HG02970 (cell line): ENCODE results near the gene SH3TC2.

Experiments used
- ATAC-seq: cut with Tn5 transposase; IDR thresholded peaks from one replicate; pipeline ENCODE4 v1.9.1; 2021; ENCODE audit warnings: mild to moderate bottlenecking, moderate library complexity, moderate number of reproducible peaks; ENCODE audit not compliant: unreplicated experiment, low FRiP score

Gene SH3TC2

DNA sequence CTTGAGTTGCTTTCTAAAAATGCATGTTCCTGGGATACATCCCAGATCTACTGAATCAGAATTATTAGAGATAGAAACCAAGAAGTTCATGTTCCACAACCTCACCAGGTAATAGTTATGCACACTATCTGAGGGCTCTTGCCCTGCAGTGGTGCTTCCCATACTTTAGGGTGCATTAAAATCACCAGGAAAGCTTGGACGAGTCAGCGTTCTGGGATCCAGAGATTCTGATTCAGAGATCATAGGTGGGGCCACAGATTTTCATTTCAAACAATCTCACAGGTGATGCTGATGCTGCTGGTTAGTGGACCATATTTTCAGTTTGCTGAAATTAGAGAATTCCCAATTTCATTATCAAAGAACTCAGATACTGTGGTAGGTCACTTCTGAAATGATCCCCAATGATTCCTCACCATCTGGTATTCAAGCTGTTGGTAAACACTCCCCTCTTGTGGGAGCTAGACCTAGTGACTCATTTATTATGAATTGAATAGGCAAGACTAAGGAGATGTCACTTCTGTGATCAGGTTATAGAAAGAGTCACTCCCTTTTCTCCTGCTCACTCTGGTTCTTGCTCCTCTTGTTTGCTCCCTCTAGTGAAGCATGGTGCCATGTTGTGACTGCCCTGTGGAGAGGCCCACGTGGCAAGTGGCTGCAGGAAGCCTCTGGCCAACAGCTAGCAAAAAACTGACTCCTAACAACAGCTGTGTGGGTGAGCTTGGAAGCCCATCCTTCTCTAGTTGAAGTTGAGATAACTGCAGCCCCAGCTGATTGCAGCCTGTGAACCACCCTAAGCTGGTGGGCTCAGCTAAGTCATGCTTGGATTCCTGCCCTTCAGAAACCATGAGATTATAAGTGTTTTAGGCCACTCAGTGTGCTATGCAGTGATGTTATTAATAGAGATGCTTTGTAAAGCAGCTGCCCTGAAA, 59.8 kb downstream of the SH3TC2 start:
- no peak for ATAC-seq

DNA sequence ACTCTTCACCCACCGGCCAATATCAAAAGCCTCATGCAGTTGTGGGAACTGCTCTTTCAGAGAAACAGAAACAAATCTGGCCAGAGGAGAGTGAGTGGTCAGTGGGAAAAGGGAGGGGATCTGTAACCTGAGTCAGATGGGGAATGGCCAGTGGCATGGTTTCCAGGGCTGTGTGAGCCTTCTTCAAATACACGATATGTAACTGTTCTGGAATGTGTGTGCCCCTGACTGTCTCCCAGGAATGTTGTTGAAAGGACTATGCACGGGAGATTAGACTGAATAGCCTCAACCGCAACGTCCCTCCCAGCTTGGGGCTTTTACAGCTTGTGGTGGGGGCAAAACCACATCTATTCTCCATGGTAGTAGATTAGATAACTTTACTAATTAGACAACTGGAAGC, 60.8 kb downstream of the SH3TC2 start:
- ATAC-seq, result no peak

DNA sequence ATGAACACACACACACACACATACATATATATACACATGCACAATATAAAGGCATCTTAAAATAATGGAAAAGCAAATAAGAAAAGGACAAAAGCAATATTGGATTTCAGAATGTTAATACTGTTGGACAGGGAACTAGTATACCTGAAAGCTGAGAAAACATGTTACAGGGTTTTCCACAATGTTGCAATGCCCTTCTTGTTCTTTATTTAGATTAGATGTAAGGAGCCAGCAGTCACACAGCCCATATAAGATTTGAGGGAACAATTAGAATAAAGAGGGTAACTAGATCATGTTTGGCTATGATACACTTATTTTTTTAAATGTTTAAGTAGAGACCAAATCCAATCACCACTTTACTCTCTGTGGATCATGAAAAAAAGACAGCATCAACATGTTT, 61.7 kb downstream of the SH3TC2 start:
- ATAC-seq, result no peak

DNA sequence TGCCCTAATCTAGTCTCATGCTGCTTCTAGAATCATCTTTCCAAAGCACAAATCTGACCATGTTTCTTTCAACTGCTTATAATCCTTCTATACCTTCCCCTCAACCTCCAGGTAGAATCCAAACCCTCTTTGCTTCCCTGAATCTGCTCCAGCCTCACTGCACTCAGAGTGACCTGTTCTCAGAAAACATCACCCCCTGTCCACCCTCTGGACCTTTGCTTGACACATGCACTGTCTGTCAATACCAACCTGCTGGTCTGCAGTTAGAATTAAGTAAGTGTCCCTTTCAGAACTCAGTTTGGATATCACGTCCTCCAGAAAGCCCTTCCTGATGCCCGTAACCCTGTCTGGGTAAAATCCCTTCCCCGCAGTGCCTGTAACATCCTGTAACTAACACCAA, 63.1 kb downstream of the SH3TC2 start:
- ATAC-seq, result no peak

DNA sequence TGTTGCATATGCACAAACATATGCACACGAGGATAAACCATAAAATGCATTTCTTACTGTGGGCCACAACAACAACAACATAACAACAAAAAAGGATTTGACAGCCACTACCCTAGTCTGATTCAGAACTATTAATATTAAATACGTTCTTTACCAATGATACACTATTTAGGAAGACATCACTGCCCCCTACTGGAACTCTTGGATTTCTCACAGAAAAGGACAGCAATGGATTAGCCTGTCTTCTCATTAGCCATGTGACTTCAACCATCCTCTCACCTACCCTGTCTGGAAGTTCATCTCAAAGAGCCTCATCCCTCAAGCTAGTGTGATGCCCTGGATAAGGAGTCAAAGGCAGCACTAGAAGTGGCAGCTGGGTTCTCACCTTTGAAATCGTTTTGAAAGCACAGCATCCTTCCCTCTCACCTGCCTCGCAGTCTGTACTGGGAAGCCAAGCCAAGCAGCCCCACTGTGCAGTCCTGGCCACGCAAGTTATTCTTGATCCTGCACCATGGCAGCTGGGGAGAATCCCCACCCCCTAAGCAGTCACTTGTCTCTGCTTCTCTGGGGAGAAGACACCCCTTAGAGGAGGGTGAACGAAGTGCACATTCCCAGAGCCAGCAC, 64.6 kb downstream of the SH3TC2 start:
- ATAC-seq, result no peak

DNA sequence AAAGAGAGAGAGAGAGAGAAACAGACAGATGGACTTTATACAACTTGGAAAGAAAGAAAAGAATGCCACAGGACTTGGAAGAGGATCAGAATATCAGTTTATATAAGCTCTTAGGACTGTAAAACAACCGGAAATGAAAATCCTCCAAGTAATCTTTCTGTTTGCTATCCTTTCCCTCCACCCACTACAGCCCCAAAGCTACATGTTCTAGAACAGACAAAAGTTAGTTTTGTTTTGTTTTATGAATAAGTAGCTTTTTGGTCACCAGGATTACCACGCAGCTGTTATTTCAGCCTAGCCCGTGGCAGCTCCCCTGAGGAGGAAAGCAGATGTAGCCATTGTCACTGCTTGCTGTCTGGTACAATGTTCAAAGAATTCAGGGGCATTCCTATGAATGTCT, 66.6 kb downstream of the SH3TC2 start:
- no peak for ATAC-seq

DNA sequence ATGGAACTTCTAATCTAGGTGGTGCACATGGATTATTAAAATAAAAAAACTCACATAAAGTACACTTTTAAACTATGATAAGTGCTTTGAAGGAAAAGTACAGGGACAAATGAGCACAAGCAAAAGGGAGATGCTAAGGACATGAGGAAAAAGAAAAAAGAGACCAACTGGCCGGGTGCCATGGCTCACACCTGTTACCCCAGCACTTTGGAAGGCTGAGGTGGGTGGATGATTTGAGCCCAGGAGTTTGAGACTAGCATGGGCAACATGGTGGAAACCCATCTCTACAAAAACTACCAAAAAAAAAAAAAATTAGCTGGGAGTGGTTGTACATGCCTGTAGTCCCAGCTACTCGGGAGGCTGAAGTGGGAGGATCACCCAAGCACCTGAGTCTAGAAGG, 67.1 kb downstream of the SH3TC2 start:
- ATAC-seq, result no peak

DNA sequence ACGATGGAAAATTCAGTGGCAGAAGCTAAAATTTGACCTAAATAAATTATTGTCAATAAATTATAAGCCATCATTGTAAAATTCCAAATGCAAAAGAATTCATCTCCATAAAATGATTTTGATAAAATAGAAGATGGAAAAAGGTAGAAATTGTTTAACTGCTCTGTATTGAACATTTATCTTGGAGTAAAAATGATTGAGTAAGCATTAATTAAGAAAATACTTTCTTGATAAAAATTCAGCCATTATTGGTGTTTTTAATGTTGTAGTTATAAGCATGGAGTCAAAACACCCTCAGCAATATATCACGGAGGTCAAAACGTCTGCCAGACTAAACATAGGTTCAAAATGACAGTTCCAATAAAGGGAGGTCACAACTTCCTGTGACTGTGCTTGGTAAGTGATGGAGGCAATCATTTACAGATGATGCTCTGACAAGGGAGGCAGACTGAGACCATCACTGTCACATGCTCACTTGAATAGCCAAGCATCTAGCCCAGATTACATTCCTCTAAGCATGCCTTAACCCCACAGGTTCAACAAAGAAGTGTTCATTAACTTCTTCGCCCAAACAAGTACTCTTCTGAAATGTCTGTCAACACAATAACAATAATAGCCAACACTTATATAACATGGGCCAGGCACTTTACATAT, 69.5 kb downstream of the SH3TC2 start:
- no peak for ATAC-seq

DNA sequence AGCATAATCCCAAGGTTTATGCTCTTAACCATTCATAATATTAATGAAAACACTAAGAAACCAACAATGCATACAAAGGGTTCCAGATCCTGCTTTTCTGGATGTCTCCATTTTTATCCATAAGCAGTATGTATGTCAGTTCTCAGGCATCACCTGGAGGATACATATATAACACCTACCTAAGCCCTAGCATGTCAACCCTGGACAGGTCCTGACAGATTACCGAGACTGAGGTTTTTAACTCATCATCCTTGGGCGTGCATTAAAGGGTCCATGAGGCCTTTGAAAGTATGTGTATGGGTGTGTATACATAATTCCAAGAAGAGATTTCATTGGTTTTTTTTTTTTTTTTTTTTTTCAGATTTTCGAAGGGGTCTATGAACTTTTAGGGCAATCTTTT, 70.6 kb downstream of the SH3TC2 start:
- no peak for ATAC-seq

DNA sequence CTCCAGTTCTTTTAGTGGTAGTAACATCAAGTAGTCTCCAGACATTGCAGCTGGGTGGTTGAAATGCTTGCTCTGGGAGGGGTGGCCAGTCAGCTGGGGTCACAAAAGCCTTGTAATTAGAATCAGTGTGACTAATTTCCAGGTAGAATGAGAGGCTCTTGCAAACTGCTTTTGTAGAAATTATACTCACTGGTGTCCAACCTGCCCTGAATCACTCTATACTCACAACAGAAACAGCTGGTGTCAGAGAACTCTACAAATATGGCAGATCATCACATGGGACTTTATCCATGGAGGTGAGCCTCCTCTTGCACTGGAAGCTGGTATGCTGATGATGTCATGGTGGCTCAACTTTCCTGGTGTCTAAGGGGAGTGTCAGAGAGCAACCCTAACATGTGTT, 71.3 kb downstream of the SH3TC2 start:
- no peak for ATAC-seq

DNA sequence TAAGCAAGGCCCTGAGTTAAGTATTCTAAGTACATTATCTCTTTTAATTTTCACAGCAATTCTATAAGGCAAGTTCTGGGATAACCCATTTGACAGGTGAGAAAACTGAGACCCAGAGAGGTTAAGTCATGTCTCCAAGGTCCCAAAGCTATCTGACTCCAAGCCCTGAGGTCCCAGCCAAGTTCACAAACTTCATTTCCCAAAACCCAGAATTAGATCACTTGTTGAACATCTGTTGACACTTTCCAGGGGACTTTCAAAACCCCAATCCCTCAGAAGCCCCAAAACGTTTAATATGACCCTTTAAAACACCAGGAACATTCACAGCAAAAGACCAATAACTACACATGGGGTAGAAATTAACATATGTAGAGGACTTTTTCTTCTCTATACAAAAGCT, 72.0 kb downstream of the SH3TC2 start:
- no peak for ATAC-seq

DNA sequence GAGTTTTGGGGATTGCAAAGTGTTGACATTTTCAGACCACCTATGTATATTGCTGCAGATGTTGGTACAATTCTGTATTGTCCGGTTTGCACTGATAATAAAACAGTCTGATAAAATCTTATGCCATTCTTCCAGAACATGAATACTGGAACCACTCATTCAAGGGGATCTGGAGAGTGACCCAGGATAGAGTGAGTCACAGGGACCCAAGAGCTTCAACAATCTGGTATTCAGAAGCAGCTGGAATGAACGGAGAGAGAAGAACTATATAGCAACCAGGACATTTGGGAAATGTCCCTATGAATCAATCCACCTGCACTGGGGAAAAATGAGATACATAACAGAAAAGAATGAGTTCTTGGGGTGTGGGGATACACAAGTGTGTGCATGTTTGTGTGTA, 73.3 kb downstream of the SH3TC2 start:
- no peak for ATAC-seq

DNA sequence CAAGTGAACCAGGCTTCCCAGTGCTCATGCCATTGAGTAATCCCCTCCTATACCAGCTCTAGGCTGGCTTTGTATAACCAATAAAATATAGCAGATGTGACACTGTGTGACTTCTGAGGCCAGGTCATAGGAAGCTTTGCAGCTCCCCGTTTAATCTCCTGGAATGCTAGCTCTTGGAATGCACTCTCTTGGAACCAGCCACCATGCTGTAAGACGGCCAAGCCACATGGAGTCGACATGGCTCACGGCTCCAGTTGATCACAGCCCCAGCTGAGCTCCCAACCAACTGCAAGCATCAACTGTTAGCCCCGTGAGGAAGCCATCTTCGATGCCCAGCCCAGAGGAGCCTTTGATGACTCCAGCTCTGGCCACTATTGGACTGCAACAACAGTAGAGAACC, 74.5 kb downstream of the SH3TC2 start:
- ATAC-seq, result no peak

DNA sequence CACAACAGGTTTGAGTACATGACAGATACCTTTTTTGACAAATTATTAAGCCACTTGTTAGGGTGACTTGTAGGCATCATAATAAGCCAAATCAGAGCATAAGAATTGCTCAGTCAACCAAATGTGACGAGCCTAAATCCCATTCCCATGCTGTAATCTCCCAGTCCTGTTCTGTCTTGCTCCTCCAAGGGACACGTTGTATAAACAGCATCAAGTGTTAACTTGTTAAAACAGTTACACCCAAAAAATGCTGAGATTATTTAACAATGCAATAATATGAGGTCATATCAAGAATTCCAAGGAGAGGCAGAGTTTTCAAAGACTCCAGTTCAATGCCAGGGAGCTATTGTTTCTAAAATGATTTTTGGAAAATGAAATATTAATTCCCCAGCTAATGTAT, 76.2 kb downstream of the SH3TC2 start:
- no peak for ATAC-seq

DNA sequence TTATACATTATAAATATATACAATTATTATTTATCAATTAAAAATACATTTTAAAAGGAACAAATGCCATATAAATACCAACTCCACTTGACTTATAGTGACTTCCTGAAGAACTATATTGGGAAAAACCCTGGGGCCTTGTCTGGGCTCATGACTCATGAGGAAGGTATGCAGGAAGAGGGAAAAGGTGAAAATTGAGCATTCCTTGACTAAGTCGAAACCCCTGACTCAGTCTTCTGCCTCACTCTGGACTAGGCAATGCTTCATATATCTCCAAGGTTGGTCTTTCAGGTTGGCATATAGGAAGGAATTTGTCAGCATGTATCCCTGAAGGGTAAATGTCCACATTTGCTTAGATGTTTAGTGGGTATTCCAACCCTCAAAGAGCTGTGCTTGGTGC, 78.5 kb downstream of the SH3TC2 start:
- ATAC-seq, result no peak

DNA sequence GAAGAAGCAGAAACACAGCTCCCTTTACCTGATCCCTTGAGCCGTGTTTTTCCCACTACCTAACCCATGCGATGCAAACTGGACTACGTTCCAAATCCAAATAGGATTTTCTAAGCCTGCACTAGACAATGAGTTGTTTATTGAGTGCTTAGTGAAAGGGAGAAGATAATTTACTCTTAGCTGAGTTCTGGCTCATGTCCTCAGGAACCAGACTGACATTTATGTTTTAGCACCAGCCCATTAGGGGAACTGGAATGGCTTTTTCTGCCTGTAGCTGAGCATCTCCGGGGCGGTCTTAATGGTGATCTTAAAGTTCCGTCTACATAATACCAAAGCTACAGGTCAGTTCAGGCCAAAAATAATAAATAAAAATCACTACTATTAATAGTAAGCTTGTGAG, 81.5 kb downstream of the SH3TC2 start:
- ATAC-seq, result no peak

DNA sequence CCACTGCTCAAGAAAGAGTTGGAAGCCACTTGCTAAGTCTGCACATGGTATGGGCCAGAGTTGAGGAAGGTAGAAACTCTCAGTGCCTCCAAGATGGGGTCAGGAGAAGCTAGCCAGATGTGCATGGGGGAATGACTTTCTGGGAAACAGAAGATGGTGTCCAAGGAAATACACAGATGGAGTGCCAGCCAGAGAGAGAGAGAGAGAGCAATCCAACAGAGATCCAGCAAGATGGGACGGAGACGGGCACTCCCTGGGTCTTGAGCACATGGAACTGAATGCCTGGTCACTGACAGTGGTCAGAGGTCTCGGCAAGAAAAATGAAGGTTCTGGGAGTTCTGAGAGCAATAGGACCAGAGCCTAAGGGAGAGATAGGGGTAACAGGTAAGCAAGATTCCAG, 82.1 kb downstream of the SH3TC2 start:
- no peak for ATAC-seq

DNA sequence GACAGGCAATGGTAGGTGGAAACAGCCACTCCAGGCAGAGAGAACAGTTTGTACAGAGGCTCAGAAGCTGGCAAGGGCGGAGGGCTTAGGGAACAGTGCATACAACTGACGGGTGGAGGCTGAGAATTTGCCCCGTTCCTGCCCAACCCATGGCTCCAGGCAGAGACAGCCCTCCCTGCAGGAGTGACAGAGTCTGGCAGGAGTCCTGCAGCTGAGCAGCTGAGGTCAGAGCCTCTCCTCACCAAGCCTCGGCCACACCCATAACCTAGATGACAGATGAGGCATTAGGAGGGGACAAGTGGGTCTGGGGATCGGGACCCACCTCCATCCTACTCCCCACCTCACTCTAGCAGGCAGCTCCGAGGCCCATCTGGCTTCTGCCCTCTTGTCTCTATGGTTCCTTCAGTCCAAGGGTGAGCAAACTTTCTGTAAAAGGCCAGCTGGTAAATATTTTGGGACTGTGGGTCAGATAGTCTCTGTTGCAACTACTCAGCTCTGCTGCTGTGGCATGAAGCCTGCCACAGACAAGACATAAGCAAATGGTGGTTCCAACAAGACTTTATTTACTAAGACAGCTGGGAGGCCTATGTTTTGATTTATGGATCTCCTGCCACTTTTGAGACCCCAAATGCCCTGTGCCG, 83.7 kb downstream of the SH3TC2 start:
- no peak for ATAC-seq

DNA sequence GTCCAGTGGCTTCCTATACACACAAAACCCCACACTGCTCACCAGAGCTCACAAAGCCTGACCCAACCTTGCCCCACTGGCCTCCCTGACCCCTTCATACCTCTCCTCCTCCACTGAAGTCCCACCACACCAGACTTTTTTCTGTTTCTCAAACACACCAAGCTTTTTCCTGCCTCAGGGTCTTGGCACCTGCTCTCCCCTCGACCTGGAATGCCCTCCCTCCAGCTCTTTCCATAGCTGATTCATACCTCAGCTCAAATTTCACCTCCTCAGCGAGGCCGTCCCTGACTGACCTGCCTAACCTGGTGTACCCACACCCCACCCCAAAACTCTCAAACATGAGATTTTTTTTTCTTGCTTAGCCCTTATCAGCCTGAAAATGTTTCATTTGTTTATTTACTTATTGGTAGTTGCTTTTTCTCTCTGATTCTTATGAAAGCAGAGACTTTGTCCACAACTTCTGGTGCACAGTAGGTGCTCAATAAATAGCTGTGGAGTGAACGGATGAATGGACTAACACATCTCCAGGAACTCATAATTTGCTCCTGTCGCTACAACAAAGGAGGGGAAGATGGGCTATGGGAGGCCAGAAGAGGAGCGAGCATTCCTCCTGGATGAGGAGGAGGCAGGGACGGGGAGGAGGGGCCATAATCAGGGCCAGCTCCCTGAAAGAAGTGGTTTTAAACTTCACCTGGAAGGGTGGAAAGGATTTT, 84.3 kb downstream of the SH3TC2 start:
- ATAC-seq, result no peak

DNA sequence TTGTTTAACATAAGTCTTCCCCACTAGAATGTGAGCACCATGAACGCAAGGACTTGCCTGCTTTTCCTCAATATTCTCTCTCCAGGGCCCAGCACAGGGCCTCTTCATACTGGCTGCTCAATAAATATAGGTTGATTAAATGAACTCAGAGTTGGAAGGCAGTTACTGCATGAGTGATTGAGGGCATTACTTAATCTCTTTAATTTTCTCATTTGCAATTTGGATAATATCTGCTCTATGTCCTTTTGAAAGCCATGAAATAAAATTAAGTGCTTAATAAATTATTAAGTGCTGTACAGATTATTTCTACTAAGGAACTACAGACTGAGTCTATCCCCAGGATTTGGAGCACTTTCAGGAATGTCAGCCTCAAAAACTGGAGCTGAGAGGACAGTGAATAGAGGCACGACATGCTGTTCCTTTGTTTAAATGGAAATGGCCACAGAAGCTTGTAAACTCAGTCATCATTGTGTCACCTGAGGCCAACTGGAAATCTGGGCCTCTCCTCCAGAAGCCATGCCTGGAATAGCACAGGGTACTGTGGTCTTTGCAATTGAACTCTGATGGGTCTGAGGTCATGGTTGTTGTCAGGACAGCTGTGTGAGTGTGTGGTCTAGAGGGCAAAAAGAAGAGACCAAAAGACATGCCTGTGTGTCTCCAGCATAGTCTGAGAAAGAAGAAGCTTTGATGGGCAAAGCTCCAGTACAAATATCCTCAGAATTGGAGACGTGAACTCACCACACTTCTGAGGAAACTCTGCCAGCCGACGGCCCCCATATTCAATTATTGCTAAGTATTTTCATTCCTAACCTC, 86.1 kb downstream of the SH3TC2 start:
- ATAC-seq, result no peak
